IPS-NIHi7 (cell line): ENCODE data around the gene AIRE.
"Not testable (repeated sequence)": the region's sequence is repeated elsewhere in the genome, so short reads cannot be mapped to it uniquely, and the experiment has no call there.

Experiments used
- DNase-seq: peaks from one replicate; pipeline ENCODE4 v3.0.0; 2012; ENCODE audit warnings: mixed read lengths; ENCODE audit errors: extremely low spot score

Gene AIRE

GRCh38 chr21:44267655-44268142 lies 18.0 kb upstream of the AIRE start:
- peak; percentile 52 for DNase-seq

- DNase-seq = no peak
Measured at GRCh38 chr21:44269090-44269489, 16.6 kb upstream of the AIRE start.

- DNase-seq = no peak
Measured at GRCh38 chr21:44271558-44272283, 14.0 kb upstream of the AIRE start.

- DNase-seq = no peak
Measured at GRCh38 chr21:44272284-44272858, 13.3 kb upstream of the AIRE start.

GRCh38 chr21:44273046-44273445 lies 12.6 kb upstream of the AIRE start:
- DNase-seq = no peak

- no peak for DNase-seq
Measured at GRCh38 chr21:44275041-44275440, 10.6 kb upstream of the AIRE start.

GRCh38 chr21:44279354-44280260 lies 6.1 kb upstream of the AIRE start:
- DNase-seq = no peak

- DNase-seq = no peak
Measured at GRCh38 chr21:44281801-44282200, 3.9 kb upstream of the AIRE start.

GRCh38 chr21:44282370-44282769 lies 3.3 kb upstream of the AIRE start:
- DNase-seq = no peak

GRCh38 chr21:44283211-44283785 lies 2.4 kb upstream of the AIRE start:
- not testable (repeated sequence) for DNase-seq

- DNase-seq = no peak
Measured at GRCh38 chr21:44283948-44284347, 1.7 kb upstream of the AIRE start.

GRCh38 chr21:44286086-44286715 lies 525 bp downstream of the AIRE start:
- DNase-seq = no peak

- DNase-seq = no peak
Measured at GRCh38 chr21:44286716-44287632, 1.3 kb downstream of the AIRE start.

- DNase-seq = no peak
Measured at GRCh38 chr21:44288251-44289110, 2.8 kb downstream of the AIRE start.

GRCh38 chr21:44289381-44290010 lies 3.8 kb downstream of the AIRE start:
- DNase-seq = no peak

- DNase-seq = no peak
Measured at GRCh38 chr21:44290327-44291077, 4.8 kb downstream of the AIRE start.

- DNase-seq = no peak
Measured at GRCh38 chr21:44291078-44291935, 5.6 kb downstream of the AIRE start.
